ENCODE results near the gene ITGA8. TPM values are rescaled to one million over a fixed set of nuclear protein-coding genes. Genes with fewer than 3 reads are reported as not detected.
A peak's percentile ranks its signal among the peaks of the same experiment; 100 is the strongest.

The ITGA8 gene
- total and polyA plus RNA-seq, 9 of the 15 experiments (the other 6 are each of a cell fraction or from before 2014, with no cell fraction given) = 0.01 to 0.07 (median 0.04) TPM; not detected in 5

DNA sequence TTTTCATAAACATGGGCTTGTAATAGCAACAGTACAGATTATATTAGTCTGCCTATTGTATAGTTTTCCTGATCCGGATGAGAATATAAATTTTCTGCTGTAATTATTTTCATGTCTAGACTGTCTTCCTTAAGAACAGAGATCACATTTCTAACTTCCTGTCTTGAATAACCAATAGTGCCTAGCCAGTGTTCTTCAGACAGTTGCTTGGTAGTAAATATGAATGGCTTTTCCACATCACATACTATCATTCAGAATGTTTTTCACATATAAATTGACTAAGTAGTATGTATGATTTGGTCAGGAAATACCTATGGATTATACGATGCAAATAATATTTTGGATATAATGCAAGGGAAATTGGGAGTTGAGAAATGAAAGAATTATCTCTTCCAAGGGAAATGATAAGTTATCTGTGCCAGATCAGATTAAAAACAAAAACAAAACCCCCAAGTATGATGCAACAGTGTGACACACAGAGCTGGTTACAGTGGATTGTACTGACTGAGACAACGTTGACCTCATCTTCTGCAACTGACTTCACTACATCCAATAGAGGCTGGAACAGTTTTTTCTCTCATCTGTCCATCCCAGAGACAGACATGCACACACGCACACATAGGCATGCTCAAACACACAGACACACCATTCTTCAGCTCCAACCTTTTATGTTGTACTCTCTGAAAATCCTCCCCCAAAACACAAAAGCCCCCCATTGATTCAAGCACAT is 16.4 kb downstream of the ITGA8 start (continued):
- TF ChIP-seq SMAD4 (CRISPR knock-in tag; conservative IDR thresholded peaks at IDR 0.05) = peak; percentile 94
- TF ChIP-seq, protein P1, sequence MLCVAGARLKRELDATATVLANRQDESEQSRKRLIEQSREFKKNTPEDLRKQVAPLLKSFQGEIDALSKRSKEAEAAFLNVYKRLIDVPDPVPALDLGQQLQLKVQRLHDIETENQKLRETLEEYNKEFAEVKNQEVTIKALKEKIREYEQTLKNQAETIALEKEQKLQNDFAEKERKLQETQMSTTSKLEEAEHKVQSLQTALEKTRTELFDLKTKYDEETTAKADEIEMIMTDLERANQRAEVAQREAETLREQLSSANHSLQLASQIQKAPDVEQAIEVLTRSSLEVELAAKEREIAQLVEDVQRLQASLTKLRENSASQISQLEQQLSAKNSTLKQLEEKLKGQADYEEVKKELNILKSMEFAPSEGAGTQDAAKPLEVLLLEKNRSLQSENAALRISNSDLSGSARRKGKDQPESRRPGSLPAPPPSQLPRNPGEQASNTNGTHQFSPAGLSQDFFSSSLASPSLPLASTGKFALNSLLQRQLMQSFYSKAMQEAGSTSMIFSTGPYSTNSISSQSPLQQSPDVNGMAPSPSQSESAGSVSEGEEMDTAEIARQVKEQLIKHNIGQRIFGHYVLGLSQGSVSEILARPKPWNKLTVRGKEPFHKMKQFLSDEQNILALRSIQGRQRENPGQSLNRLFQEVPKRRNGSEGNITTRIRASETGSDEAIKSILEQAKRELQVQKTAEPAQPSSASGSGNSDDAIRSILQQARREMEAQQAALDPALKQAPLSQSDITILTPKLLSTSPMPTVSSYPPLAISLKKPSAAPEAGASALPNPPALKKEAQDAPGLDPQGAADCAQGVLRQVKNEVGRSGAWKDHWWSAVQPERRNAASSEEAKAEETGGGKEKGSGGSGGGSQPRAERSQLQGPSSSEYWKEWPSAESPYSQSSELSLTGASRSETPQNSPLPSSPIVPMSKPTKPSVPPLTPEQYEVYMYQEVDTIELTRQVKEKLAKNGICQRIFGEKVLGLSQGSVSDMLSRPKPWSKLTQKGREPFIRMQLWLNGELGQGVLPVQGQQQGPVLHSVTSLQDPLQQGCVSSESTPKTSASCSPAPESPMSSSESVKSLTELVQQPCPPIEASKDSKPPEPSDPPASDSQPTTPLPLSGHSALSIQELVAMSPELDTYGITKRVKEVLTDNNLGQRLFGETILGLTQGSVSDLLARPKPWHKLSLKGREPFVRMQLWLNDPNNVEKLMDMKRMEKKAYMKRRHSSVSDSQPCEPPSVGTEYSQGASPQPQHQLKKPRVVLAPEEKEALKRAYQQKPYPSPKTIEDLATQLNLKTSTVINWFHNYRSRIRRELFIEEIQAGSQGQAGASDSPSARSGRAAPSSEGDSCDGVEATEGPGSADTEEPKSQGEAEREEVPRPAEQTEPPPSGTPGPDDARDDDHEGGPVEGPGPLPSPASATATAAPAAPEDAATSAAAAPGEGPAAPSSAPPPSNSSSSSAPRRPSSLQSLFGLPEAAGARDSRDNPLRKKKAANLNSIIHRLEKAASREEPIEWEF (CRISPR knock-in tag; IDR thresholded peaks at IDR 0.05) = no peak
- TF ChIP-seq RHOXF2B (CRISPR knock-in tag; conservative IDR thresholded peaks at IDR 0.05) = no peak
- 0 out of 2 replicates have a peak, but pooled peaks have one; percentile 17 for TF ChIP-seq ZEB2 (IDR thresholded peaks at IDR 0.05)
- TF ChIP-seq POLR2AphosphoS2 (IDR thresholded peaks at IDR 0.05; ENCODE audit: low read length) = no peak
- TF ChIP-seq, protein P2, sequence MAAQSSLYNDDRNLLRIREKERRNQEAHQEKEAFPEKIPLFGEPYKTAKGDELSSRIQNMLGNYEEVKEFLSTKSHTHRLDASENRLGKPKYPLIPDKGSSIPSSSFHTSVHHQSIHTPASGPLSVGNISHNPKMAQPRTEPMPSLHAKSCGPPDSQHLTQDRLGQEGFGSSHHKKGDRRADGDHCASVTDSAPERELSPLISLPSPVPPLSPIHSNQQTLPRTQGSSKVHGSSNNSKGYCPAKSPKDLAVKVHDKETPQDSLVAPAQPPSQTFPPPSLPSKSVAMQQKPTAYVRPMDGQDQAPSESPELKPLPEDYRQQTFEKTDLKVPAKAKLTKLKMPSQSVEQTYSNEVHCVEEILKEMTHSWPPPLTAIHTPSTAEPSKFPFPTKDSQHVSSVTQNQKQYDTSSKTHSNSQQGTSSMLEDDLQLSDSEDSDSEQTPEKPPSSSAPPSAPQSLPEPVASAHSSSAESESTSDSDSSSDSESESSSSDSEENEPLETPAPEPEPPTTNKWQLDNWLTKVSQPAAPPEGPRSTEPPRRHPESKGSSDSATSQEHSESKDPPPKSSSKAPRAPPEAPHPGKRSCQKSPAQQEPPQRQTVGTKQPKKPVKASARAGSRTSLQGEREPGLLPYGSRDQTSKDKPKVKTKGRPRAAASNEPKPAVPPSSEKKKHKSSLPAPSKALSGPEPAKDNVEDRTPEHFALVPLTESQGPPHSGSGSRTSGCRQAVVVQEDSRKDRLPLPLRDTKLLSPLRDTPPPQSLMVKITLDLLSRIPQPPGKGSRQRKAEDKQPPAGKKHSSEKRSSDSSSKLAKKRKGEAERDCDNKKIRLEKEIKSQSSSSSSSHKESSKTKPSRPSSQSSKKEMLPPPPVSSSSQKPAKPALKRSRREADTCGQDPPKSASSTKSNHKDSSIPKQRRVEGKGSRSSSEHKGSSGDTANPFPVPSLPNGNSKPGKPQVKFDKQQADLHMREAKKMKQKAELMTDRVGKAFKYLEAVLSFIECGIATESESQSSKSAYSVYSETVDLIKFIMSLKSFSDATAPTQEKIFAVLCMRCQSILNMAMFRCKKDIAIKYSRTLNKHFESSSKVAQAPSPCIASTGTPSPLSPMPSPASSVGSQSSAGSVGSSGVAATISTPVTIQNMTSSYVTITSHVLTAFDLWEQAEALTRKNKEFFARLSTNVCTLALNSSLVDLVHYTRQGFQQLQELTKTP (IDR thresholded peaks at IDR 0.05; ENCODE audit: low read depth in 1 of 2, partially characterized antibody in 2 of 2) = peak in 1 of 2 experiments; percentile 64
- peak; percentile 36 for TF ChIP-seq CCNT2 (IDR thresholded peaks at IDR 0.05; ENCODE audit: borderline replicate concordance, extremely low read depth, insufficient read length, low read depth, low read length)
- TF ChIP-seq JUNB (CRISPR knock-in tag; conservative IDR thresholded peaks at IDR 0.05) = peak; percentile 71
- TF ChIP-seq CEBPG (CRISPR knock-in tag; IDR thresholded peaks at IDR 0.05) = peak; percentile 97
- TF ChIP-seq CEBPG (tag; conservative IDR thresholded peaks at IDR 0.05 in 1 of 2, IDR thresholded peaks at IDR 0.05 in 1 of 2) = peak; percentile 99 to 100
- TF ChIP-seq CEBPB (tag; IDR thresholded peaks at IDR 0.05) = peak; percentile 89
- TF ChIP-seq PBX2 (CRISPR knock-in tag; IDR thresholded peaks at IDR 0.05; ENCODE audit: low read depth) = no peak
- no peak for TF ChIP-seq PBX2 (tag; conservative IDR thresholded peaks at IDR 0.05; ENCODE audit: low read depth)
- TF ChIP-seq JUN (IDR thresholded peaks at IDR 0.05; ENCODE audit: borderline replicate concordance, low read depth, low read length) = peak; percentile 93
- TF ChIP-seq JUN (CRISPR knock-in tag; IDR thresholded peaks at IDR 0.05; ENCODE audit: borderline replicate concordance) = 0 out of 2 replicates have a peak, but pooled peaks have one; percentile 39
